HG02763 (cell line): ENCODE results near the gene ENTREP1.

Experiments used
- ATAC-seq: cut with Tn5 transposase; IDR thresholded peaks from one replicate; pipeline ENCODE4 v1.9.1; 2021; ENCODE audit warnings: mild to moderate bottlenecking, moderate library complexity; ENCODE audit not compliant: unreplicated experiment

Gene ENTREP1

GRCh38 chr9:69319324-69320025 is 5.5 kb upstream of the ENTREP1 start:
- ATAC-seq, result no peak

- no peak for ATAC-seq
These were observed 2.8 kb upstream of the ENTREP1 start for GRCh38 chr9:69322256-69322655.

GRCh38 chr9:69323861-69324260 is 1.2 kb upstream of the ENTREP1 start:
- no peak for ATAC-seq

- no peak for ATAC-seq
These were observed 596 bp downstream of the ENTREP1 start for GRCh38 chr9:69325409-69326212.

- no peak for ATAC-seq
These were observed 1.2 kb downstream of the ENTREP1 start for GRCh38 chr9:69326261-69326660.

DNA sequence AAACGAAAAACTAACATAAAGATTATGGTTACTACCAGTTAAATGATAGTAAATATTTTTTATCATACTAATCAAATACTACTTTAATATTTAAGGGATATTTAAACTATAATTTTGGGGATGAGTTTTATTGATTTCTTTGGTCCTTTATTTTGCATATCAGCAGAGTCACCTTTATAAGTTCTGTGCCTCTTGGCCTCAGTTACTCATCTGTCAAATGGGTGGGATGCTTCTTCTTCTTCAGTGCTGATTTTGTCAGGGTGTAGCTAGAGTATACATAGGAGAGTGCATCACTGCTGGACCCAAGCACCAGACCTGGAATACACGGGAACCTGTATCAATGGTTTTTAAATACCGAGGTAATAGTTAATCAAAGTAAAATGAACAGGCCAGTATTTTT is 5.6 kb downstream of the ENTREP1 start:
- no peak for ATAC-seq

DNA sequence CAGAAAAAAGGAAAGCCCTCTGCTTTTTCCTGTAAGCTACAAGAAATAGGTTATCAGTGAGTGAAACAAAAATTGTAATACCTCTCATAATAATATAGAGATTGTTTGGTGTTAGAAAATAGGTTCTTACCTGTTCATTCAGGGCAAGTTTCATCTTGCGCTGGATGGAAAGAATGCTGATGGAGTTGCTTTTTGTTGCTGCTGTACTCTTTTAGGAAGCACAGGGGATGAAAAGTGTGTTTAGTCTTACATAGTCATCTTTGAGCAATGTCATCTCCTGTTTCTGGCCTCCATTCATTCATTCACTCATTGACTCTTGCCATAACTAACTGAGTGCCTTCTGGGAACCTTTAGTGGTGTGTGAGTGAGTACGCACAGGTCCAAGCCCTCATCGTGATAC is 6.4 kb downstream of the ENTREP1 start:
- ATAC-seq, result no peak

- no peak for ATAC-seq
These were observed 7.2 kb downstream of the ENTREP1 start for GRCh38 chr9:69332067-69332685.

- ATAC-seq, result no peak
These were observed 8.7 kb downstream of the ENTREP1 start for GRCh38 chr9:69333716-69334115.

GRCh38 chr9:69334317-69334716 is 9.3 kb downstream of the ENTREP1 start:
- ATAC-seq, result no peak

DNA sequence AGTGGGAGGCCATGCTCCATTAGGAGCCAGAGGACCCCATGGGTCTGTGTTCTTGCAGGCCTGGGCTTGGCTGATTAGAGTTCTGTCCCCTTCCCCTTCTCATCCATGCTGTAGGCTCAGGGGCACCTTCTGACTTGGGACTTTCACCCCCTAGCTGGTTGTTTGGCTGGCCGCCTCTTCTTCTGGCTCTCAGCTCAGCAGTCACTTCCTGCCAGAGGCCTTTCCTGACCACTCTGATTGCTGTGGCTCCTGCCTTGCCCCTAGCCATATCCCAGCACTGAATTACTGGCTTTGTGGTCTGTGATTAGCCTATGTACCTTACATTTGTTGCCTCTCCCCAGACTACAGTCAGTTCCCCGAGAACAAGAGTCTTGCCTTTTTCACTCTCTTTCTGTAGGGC is 14.6 kb downstream of the ENTREP1 start:
- no peak for ATAC-seq

GRCh38 chr9:69340631-69341030 is 15.6 kb downstream of the ENTREP1 start:
- no peak for ATAC-seq

DNA sequence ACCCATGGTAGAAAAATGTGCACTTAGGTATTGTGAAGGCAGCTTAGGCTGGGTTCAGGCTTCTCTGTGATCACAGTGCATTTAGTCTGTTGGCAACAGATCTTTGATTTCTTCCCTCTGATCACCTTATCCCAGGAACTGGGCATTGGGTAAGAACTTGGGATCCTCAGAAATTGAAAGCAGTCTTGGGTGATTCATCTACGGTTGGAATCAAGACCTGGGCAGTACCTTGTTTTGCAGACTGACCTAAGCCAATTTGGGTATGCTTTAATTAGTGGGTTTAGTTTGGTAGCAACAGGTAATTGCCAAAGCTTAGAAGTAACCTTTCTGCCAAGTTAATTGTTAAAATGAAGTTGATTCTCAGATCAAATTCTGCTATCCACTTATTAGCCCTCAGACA is 17.8 kb downstream of the ENTREP1 start:
- ATAC-seq, result no peak

GRCh38 chr9:69344459-69344858 is 19.4 kb downstream of the ENTREP1 start:
- no peak for ATAC-seq

DNA sequence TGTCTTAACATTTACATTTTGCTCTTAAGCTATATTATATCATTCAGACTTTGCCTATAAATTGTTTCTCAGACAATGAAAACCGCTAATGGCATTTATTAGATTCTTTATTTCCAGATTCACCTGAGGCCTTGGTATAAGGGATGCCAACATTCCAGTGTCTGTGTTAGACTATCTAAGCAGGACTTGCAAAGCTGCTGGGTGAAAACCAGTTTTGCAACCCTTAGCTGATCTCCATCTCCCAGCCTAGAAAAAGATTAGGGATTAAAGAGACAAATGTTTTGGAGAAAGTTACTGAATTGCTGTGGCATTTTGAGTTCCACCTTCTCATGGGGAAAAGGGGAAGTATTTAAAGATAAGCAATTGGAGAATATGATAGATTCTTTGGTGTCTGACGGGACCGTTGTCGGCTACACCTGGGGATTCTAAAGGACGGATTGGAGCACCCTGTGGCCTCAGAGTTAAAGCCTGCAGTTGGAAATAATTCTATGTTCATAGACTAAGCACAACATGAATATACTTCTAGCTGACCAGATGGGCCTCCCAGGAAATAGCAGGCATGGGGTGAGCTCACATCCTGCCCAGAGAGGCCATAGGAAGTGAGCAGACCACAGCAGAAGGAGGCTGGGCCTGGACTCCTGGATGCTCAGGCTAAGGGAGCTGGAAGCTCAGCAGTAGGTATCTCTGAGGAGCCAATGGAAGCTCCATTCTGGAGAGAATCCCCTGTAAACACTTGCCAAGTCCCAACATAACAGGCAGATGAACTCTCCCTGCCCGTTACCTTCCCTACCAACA is 21.8 kb downstream of the ENTREP1 start:
- no peak for ATAC-seq

DNA sequence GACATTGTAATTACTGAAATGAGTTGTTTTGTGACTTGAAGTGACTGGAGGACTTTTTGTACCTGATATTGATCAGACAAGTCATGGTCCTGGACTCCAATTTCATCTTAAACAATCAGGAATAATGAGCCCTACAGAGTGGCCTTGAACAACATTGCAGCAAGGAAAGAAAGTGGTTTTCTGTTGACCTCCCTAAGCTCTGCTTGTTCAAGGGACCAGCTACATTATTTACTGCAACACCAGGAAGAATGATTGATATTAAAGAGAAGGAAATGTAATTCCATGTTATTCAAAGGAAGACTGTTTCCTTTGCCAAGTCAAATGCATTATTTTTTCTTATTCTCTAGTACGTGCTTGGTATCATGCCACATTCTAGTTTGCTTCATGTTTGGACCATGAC is 22.6 kb downstream of the ENTREP1 start:
- ATAC-seq, result no peak

GRCh38 chr9:69351227-69351626 is 26.2 kb downstream of the ENTREP1 start:
- no peak for ATAC-seq

GRCh38 chr9:69355232-69355631 is 30.2 kb downstream of the ENTREP1 start:
- ATAC-seq, result no peak

DNA sequence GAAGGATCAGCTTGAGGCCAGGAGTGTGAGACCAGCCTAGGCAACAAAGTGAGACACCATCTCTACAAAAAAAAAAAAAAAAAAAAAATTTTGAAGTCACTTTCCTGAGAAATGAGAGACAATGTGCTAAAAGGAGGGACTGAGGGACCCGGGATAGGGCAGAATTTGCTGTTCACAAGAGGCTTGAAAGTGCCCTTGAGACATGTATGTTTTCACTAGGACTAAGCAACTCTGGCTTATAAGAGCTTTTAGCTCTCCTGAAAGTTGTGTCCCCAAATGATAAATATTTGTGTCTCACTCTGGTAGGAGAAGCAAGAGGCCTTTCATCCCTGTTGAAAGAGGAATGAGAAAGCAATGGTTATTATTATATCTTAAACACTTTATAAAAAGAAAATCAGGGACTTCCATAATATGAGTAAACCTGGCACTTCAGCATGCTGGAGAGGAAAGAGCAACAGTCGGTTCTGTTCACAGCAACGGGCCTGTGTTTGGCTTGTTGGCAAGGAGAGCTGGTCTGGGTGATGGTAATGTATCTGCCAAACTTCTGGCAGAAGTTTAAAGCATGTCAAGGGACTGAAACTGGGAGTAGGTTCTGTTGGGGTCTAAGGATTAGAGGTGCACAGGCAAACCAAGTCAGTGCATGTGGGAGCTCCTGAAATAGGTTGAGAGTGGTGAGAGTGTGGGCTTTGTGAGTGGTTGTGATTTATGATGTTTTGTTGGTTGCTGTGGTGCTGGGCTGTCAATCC is 32.2 kb downstream of the ENTREP1 start:
- ATAC-seq, result no peak

- ATAC-seq, result no peak
These were observed 32.8 kb downstream of the ENTREP1 start for GRCh38 chr9:69357821-69358220.

DNA sequence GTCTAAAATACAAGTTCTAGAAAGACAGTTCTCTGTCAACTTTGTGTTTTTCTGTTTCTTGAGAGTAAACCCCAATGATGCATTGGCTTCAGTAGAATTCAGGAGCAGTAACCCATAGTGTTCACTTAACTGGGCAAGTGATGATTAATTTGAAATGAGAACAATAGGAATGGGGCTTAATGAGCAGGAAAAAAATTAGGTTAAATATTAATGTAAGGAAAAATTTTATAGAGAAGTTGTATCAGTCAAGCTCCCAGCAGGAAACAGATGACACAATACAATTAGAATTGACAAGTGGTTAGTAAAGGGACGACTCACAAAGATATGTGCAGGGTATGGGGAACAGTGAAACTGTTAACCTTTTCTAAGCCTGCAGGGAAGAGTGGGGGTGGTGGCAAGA is 38.2 kb downstream of the ENTREP1 start:
- no peak for ATAC-seq
